HG02588 (cell line): ENCODE results near the gene CHDH.

Experiments
- ATAC-seq: cut with Tn5 transposase; IDR thresholded peaks from one replicate; pipeline ENCODE4 v1.9.1; 2021; ENCODE audit warnings: mild to moderate bottlenecking, moderate library complexity; ENCODE audit not compliant: unreplicated experiment

Gene CHDH

DNA sequence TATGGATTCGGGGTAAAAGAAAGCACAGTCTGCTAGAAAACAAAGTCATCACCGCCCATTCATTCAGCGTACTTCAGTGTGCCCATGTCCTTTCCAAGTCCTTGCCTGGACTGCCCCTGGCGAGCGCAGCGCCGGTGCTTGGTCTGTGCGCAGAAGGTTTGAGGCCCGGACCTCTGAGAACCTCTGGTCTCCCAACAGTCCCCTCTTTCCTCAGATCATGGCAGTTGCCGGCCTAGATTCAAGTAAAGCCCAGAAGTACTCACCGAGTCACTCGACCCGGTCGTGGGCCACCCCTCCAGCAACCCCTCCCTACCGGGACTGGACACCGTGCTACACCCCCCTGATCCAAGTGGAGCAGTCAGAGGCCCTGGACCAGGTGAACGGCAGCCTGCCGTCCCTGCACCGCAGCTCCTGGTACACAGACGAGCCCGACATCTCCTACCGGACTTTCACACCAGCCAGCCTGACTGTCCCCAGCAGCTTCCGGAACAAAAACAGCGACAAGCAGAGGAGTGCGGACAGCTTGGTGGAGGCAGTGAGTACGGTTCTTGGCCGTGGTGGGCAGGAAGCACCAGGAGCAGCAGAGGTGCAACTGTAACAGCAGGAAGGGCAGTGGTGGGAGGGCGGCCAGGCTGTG is 36.3 kb downstream of the CHDH start:
- no peak for ATAC-seq

DNA sequence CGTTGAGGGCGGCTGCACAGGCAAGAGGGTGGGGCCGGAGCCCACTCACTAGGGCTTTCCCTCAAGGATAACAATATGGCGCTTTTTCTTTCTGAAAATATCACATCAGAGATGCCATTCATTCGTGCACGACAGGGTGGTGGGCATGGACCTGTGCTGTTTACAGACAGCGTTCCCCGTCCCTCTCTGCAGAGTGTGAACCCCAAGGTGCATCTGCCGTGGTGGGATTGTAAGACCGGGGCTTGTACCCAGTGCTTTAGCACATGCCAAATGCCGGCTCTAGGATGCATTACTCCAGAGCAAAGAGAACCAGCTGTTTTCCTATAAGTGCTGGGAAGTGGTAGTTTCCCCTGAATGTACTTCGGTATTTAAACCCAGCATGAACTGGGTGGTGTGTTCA is 37.0 kb downstream of the CHDH start:
- ATAC-seq = no peak

DNA sequence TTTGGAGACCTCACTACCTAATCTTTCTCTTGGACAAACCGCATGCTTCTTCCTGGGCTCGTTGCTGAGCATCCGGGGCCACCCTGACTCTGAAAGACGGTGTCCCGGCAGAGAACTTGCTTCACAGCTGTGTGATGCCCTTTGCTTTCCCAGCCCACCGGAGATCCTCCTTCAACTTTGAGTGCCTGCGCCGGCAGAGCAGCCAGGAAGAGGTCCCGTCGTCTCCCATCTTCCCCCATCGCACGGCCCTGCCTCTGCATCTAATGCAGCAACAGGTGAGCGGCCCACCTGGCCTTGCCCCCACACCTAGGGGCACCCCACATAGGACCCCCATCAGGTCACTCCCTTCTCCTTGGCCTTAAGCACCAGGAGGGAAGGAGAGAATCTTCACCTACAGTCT is 37.7 kb downstream of the CHDH start:
- ATAC-seq = no peak

DNA sequence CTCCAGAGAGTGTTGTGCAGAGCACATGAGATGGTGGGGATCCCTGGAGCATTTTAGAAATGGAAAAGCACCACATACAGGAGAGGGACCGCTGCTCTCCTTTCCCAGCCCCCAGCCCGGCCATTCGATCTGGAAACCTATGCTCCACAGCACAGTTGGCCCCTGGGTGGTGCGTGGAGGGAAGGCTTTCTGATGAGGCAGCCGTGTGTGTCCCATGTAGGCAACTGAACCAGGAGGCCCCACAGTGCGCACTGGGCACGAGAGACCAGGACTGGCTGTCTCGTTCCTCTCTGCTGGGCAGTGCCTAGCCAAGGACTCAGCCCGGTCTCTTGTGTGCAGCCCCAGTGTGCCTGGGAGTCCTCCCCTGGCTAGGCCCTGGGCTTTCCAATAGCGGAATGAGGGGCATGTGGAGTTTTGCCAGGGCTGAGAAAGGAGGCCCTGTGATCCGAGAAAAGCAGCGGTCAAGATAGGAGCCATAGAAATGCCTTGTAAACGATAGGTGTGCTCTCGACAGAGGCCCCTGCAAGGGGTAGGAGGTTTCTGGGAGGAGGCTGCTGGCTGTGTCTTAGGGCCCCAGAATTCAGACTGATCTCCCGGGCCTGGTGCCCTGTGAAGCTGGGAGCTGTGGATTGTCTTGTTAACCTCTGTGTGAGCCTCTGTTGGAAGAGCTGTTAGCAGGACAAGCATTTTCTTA is 39.0 kb downstream of the CHDH start:
- ATAC-seq = peak; percentile 14

DNA sequence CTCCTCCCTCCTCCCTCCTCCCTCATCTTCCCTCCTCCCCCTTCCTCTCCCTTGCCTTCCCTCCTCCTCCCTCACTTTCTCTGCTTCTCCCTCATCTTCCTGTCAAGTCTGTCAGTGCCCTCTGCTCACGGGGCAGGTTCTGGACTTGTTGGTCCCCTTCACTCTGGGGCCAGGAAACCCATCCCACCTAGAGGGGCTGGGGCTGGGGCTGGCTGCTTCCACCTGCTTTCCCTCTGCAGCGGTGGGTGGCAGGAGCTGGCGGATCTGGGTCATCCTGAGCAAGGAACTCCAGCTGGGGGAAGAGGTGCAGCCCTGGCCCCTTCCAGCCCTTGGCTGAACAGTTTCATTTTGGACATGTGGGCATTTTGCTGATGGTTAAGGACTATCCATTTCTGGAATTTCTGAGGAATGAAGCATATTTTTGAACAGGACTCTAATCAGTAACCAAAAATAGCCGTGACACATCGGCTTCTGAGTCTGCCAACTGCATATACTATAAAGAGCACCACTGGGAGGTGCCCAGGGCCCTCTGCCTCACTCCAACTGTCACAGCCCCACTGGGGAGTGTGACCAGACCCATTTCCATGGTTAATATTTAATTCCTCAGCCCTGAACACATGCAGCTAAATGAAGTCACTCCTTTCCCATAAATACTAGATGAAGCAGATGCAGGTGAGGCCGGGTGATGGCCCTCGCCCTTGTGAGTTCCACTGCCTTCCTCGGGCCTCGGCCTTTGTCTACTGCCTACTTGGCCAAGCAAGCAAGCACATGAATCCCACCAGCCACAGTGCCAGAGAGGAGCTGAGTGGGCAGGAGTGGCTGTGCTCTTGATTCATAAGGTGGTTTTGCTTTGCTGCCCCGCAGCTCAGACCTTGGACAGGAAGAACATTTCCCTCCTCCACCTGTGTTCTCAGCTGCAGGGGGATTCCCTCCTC is 39.8 kb downstream of the CHDH start:
- ATAC-seq = peak; percentile 58

DNA sequence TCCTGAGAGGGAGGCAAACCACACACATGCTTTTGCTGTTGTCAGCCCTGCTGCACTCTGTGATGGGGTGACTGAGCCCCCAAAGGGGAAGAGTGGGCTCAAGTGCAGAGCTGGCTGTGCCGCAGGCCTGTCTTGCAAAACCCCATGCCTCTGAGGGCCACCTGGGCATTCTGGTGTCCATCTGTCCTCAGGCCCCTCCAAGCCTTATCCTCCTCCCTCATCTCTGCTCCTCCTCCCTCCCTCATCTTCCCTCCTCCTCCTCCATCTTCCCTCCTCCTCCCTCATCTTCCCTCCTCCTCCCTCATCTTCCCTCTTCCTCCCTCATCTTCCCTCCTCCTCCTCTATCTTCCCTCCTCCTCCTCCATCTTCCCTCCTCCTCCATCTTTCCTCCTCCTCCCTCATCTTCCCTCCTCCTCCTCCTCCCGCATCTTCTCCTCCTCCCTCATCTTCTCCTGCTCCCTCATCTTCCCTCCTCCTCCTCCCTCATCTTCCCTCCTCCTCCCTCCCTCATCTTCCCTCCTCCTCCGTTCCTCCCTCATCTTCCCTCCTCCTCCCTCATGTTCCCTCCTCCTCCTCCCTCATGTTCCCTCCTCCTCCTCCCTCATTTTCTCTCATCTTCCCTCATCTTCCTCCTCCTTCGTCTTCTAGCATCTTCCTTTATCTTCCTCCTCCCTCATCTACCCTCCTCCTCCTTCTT is 40.6 kb downstream of the CHDH start:
- no peak for ATAC-seq

DNA sequence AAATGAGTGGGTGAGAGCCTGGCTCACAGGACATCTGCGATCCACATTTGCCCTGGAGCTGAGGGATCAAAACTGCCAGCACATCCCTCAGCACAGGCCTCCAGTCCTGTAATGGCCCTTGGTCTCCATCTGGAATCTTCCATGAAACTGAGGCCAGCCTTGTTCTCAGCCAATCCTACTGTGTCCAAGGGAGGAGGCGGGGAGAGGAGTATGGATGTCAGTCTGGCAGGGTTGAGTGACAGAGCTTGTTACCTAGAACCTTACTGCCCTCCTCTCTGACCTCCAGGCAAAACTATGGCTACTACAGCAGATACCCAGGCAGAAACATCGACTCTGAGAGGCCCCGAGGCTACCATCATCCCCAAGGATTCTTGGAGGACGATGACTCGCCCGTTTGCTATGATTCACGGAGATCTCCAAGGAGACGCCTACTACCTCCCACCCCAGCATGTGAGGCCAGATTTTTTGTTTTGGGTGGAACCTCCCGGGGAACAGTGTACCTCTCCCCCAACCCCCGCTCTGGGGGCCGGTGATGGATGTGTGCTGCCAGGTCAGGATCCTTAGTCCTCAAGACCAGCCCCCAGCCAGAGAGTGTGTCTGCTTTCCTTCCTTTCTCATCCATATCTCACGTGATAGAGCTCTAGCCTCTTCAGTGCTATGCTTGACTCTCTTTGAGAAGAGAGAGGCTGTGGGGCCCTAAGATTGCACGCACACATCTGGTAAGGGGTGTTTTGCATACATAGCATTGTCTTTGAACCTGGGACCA is 41.3 kb downstream of the CHDH start:
- ATAC-seq = peak; percentile 71

DNA sequence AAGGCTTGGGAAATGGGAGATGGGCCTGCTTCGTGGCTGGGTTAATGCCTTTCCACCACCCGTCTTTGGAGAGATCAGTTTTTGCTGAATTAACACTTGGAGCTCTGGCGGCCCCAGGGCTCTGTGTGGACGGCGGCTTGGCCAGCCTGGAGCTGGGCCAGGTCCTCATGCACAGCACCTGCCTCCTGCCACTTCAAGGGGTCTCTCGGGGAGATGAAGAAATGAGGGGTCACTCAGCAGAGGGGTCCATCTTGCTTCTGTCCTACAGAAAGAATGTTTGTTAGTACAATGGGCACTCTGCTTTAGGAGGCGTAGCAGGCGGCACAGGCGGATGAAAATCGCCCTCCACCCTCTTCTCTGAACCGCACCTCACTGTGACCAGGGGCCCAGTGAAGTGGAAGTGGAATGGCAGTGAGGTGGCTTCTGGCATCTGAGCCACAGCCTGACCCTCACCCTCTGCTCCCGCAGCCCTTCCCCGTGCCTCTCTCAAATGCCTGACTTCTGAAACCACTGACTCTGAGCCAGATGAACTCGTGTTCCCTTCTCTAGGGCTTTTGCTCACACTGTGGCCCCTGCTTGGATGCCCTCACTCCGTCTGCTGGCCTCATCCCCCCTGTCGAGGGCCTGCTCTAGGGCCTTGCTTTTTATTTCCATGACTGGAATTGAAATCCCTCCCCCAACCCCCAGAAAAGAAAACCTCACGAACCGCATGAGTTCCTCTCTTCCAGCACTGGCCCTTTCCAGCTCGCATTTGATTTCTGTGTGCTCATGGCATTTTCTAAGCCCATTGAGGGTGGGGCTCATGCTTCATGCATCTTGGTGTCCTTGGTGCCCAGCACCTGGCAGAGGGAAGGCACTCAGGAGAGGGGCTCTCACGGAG is 42.2 kb downstream of the CHDH start:
- ATAC-seq = no peak

DNA sequence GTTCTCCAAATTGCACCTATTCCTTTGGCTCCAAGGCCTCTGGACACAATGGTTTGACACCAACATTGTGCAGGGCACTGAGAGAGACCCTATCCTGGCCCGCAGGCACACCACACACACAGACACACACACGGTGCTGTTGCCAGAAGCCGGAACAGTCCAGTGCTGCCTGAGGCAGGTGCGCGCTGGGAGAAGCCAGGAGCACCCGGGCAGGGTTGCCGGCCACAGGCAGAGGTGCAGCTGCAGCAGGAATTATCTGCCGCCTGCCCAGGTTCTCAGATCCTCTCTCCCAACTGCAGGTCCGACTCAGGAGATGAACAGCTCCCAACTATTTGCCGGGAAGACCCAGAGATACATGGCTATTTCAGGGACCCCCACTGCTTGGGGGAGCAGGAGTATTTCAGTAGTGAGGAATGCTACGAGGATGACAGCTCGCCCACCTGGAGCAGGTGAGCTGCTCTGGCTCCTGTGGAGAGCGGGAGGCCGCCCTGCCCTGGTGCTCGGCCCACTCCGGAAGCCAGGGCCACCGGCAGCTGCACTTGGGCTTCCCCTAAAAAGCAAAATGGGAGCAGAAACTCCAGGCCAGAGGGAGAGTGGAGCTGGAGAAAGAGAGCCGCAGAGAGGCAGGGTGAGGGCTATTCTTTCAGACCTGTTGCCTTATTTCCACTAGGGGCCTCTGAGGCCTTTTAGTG is 42.9 kb downstream of the CHDH start:
- ATAC-seq = no peak

DNA sequence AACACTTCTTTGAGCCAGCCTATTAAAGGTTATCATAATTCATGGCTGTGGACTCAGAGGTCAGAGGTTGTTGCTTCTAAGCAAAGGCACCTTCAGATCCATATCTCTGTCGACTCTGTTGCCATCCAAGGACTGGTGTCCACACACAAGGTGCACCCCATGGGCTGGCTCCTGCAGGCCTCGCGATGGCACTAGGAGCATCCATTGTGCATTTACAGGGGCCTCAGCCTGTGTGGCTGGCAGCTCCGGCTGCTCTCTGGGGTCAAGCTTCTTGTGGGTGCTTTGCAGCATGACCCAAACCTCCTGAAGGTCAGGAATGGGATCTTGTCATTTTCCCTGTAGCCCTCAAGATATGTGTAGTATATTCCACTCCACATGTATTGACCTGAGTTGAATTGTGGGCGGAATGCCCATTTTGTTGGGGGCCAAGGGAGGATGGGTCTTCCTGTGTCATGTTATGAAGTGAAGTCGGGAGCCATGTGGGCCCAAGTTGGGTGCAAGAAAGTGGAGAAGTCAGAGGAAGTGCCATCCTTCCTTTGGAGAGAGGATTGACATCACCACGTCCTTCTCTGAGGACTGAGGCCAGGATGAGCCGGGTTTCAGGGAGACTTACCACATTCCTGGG is 43.9 kb downstream of the CHDH start:
- no peak for ATAC-seq

DNA sequence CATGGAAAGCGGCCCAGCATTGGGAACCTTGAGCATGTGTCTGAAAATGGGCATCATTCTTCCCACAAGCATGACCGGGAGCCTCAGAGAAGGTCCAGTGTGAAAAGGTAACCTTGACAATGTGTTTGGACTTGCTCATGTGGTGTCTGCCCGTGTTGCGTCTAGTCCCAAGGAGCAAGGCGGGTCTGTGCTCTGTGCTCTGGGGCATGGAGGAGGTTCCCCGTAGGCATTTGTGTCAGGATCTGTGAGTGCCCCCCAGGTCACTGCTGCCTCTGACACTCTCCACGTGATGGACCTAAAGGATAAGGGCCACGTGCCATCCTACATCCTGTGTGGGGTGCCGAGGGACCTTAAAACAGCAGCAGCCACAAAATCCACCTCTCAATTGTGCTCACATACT is 44.9 kb downstream of the CHDH start:
- ATAC-seq = no peak

DNA sequence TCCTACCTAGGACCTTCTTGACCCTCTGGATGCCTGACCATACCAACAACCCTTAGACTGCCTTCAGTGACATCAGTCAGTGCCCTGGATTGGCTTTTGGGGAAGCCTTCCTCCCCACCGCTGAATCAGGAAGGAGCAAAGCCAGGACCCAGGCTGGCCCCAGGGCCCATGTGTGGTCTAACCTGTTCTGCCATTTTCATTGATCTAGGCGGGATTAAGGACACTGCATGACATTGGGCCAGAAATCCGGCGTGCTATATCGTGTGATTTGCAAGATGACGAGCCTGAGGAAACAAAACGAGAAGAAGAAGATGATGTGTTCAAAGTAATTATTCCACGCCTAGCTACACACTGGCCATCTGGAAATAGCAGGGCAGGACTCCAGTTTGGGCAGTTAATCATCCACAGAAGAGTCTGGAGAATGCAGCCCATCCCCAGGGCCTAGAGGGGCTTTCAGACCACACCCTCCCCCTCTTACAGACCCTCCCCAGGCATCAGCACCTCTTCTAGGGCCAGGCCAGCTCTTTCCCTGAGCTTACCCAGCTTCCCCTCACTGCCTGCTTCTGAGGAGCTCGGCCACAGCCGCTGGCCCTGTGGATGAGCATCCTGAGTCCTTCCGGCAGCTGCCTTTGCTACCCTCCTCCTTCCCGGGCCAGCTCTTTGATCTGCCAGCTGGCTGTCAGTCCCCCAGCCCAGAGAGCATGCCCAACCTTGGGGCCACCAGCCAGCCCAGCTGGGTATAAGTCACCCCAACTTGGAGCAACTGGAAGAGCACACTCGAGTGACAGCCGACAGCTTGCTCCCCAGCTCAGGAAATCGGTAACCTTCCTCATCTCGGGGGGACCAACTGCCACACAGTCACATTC is 45.9 kb downstream of the CHDH start:
- ATAC-seq = no peak

DNA sequence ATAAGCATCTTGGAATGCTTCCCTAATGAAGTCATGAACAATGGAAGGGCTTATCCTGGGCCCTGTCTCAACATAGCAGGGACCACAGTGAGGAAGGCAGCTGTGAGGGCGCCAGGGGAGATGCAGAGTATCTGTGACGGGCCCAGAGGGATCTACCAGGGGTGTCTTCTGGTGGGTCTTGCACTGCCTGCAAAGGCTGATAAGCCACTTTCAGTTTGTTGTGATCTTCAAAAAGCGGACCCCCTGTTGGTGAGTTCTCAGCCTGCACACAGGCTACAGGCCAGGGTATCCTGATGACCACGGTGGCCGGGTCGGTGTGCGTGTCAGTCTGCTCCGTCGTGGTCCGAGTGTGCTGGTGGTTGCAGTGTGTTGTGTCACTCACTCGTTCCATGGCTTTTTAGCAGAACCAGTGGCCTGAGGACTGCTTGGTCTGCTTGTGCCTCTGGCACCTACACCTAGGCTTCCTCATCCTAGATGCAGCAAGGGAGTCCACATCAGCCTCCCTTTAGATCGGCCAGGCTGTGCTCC is 46.8 kb downstream of the CHDH start:
- no peak for ATAC-seq

DNA sequence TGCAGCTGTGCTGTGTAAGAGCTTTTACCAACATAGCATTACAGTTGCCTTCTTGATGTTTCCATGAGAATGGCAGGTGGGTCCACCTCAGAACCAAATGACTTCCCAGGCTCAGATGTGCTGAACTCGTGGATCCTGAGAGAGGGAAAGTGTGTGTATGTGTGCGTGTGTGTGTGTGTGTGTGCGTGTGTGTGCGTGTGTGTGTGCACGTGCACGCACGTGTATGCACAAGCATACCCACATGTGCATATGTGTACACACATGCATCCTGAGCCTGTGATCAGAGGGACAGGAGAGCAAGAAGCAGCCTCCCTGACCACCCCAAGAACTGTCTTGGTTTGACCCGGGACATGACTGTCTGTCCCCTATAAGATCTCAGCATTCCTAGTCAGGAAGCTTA is 48.1 kb downstream of the CHDH start:
- ATAC-seq = no peak

DNA sequence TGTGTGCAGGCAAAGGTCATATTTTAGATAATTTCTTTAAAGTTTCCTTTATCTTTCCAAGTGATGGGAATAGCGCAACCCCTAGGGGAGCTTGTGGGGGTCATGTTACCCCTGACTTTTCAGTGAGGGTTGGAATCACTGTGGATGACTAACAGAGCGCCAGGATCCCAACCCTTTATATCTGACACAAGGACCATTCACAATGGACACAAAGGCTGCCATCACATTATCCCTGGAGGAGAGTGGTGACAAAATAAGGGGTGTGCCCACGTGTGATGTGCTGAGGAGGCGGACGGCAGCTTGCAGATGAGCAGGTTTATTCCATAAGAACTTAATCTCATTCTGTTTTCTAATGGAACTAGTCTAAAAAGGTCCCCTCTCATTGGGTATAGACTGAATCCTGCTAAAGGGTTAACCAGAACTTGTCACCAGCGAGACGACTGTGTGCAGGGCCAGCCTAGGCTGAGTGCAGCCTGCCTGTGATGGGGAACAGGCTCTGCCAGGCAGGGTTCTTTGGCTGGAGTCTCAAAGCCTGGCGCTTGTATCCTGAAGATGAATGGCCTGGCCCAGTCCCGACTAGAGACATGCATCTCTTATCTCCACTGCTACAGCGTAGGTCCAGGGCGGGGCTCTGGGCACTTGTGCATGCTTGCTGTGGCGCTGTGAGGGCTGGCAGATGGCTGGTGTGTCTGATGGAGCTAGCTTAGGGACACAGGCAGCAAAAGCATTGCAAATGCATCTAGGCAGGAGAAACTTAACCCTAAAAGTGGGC is 50.2 kb downstream of the CHDH start:
- ATAC-seq = no peak

DNA sequence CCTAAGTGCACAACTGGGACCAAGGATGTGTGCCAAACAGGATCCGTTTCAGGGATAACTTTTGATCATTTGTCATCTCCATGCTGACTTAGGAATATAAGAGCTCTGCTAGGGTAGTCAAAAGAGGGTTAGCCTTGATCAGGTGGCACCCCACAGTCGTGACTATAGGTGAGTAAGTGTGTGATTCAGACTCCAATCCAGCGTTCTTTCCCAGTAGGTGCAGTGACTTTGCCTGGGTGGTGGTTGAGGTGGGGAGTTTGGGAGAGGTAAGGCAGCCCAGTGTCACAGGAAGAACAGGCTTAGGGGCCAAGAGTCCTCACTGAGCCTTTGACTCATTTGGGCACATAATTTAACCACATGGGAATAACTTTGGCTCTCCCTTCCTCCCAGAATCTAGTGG is 51.0 kb downstream of the CHDH start:
- ATAC-seq = no peak

DNA sequence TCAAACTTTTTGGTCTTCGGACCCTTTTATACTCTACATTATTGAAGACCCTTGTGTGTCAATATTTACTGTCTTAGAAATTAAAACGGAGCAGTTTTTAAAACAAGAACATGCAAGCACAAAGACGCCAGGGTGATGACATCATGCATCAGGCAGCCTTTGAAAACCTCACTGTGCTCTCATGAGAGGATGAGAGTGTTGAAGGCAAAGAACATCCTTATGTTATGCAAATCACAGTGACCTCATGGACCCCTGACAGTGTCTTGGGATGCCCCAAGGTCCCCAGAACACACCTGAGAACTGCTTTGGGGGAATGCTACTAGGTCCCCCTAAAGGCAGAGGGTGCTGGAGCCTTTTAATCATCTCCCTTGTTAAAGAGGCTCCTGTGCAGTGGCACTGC is 51.6 kb downstream of the CHDH start:
- no peak for ATAC-seq
